Anterior cingulate cortex (tissue), 58 donors: ENCODE results near the gene RBM47.
A peak's percentile ranks its signal among the peaks of the same experiment; 100 is the strongest.
"Not testable (repeated sequence)": the region's sequence is repeated elsewhere in the genome, so short reads cannot be mapped to it uniquely, and the experiment has no call there.

Experiments used
- DNase-seq, 58 donors: peaks; one replicate each; lab custom pipeline; 2025; lab: John Stamatoyannopoulos, UW

Gene RBM47

DNA sequence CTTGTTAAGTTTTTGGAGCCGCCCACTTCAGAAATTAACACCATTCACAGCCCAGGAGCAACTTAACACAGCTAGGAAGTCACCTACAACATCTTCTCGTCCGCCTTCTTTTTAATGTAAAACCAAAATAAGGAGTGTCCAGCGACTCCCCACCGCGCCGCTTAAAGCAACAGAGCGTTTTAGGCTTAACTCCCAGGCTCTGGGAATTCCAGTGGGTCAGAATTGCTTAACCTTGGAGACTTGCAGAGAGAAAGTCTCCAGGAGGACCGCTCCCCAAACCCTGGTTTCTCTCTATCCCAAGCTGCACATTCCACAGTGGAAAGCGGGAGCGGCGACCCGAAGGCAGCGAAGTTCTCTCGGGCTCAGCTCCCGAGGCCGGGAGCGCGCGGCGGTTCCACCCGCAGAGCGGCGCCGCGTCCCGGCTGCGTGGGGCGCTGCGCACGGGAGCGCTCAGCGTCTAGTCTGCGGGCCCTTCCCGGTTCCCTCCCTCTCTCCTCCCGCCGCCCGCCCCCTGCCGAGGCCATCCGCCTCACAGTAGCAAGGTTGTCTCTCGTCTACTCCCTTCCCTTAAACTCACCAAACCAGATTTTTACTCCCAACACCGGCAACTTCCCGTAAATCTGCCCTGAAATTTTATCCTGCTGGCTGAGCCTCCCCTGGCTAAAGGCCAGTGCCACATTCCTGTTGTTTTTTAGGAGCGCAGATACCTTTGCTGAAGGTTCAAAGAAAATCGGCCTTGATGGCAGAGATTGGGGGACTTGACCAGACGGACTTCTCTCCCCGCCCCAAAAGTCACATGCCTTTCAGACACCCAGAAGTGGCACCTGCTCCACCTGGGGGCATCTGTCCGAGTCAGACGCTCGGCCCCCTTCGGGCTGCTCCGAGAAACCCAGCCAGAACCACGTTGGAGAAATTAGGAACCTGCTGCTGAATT lies at the start of gene RBM47:
Gene RBM47, minus strand, starts transcription at position 464 of the 934 bp plus-strand sequence. CDS start 190,971 bp downstream, outside the sequence.
- peak in 35 of 58 donors; percentile 1 to 45 (median 12) for DNase-seq

DNA sequence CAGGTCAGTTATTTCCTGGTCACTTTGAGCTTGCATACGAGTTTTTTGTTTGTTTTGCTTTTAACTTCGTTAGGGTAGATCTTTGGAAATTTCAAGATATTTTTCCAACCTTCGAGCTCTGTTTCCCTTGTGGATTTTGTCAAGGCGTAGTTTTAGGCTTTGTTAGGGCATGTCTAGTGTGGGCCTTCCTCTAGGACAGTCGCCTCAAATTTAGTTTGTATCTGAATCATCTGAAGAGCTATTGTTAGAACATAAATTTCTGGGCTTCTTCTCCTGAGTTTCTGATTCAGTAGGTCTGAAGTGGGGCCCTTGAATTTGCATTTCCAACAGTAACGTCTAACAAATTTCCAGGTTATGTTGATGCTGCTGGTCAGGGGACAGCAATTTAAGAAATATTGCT lies 48.8 kb upstream of the RBM47 start:
- no peak for DNase-seq

DNA sequence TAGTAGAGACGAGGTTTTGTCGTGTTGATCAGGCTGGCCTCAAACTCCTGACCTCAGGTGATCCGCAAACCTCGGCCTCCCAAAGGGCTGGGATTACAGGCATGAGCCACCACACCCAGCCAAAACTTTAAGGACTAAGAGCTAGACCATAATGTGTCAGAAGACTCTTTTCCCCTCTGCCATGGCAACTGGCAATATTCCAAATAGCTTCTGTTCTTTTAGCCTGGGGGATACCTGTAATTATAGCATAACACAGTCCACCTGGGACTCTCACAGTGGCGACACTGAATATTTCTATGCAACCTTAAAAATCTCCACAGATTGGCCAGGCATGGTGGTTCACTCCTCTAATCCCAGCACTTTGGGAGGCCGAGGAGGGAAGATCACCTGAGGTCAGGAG lies 45.5 kb upstream of the RBM47 start:
- DNase-seq, result no peak

DNA sequence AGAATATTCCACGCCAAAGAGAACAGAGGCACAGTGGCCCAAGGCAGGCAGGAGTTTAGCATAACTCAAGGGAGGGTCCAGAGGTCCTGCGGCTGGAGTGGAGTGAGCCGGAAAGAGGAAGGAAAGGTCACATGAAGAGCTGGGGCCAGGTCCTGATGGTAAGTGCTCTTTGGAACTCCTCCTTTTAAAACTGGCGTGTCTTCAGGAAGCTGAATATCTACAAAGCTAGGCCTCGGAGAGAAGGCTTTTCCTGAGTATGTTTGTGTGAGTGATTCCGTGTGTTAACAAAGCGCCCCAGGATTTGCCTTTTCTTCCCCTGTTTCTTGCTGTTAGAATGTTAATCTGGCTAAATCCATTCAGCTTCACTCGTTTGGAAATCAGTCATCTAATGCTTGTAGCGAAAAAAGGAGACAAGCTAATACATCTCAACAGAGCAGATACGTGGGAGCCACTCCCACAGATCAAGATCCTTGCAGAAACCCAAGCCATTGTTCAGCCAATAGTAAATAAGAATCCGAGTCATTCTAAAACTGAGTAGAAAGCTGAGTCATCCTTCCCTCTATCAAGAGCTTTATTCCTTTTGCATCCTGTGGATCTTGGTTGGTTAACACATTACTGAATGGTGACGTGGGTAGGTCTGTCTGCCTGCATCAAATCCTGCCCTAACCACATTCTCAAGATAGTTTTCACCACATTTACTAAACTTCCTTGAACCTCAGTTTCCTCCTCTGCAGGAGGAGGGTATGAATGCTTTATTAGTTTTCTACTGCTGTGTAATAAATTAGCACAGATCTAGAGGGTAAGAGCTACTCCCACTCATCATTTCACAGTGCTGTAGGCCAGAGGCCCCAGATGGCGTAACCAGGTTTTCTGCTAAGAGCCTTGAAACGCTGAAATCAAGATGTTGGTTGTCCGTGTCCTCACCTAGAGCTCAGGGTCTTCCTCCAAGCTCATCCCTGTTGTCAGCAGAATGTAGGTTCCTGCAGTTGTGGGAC lies 43.2 kb upstream of the RBM47 start:
- DNase-seq, result peak in 3 of 58 donors; percentile 1 to 11 (median 7)

DNA sequence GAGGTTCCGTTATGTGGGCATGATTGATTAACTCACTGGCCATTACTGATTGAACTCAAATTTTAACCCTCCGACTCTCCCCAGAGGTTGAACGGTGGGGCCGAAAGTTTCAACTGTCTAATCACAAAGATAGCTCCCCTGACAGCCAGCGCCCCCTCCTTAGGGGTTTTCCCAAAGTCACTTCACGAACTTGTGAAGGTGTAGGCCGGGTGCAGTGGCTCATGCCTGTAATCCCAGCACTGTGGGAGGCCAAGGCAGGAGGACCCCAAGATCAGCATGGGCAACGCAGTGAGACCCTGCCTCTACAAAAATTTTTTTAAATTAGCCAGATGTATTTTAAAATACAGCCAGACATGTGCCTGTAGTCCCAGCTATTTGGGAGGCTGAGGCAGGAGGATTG lies 39.8 kb upstream of the RBM47 start:
- no peak for DNase-seq

DNA sequence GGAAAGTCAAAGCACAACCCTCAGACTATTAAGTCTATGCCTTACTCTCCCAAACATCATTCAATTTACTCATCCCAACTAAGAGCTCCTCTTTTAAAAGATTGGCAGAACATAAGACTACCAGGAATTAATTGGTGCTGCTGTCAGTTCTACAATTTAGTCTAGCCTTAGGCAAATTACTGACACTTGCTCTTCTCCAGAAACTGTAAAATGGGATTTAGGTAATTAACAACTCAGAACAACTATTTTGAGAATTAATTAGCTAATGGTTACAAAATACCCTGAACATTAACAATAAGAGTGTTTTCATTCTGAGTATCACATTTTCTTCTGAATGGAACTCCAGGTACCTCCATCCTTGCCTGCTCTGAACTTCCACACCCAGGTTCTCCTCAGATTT lies 36.2 kb upstream of the RBM47 start:
- DNase-seq, result no peak

DNA sequence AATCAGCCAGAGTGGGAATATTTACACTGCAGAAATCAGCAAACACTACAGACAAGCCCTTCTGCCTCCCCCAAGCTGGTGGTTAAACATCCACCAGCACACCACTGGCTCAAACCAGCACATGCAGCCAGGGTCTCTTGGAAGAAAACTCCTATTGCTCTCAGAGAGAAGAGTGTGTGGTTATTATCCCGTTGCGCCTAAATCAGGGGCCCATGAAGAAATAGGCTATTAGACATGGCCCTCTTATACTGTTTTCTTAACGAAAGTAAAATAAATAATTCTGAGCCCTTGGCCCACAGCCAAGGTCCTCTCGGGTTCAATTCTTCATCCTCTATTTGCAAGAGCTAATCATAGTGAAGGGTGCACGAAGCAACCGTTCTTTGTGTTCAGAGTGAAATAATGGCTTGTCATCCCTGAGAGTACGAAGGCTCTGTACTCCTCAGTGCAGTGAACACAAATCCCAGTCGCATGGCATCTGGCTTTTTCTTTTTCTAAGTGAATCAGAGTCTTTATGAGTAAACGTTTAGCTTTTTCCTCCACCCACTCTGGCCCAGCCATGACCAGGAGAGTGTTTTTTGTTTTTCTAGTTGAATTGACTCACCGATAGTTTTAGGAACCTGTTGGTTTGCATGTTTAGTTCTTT lies 33.4 kb upstream of the RBM47 start:
- DNase-seq, result peak in 2 of 58 donors; percentile 10 to 17

DNA sequence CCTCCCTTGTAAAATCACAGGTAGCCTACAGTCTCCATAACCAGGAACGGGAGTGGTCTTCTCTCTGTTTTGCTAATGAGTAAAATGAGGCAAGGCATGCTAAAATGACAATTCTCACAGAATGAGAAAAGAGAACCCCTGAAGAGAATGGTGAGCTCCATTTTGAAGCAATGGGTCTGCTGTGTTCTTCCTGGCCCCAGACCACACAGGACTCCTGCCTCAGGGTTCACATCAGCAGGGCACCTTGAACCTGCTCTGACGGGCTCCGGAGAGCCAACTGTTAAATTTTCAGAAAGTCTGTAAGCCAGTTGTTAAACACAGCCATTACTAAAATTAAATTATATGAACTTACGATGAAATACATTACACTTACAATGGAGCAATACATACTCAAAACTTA lies 32.1 kb upstream of the RBM47 start:
- no peak for DNase-seq

DNA sequence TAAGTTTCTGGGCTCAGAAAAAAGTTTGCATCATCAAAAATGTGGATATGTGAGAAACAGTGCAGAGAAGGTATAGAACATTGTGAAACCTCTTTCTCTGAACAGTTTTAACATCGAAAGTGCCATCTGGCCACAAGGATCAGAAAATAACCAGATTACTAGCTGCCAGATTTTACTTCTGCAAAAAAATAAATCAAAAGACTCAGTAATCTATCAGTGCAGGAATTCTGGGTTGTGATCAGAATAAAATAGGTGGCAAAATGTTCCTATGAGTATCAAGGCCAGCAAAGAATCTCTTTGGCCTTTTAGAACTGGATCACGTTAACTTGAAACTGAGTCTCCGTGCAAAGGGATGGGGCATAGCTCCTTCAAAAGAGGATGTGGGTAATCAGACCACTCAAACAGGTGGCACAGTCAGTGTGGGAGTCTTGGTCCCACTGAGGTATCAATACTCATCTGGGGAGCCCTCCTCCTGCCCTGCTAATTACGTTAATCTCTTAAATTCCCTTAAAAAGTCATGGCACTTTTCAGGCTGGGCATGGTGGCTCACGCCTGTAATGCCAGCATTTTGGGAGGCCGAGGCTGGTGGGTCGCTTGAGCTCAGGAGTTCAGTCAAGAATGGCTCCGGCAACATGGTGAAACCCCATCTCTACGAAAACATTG lies 26.7 kb upstream of the RBM47 start:
- no peak for DNase-seq

DNA sequence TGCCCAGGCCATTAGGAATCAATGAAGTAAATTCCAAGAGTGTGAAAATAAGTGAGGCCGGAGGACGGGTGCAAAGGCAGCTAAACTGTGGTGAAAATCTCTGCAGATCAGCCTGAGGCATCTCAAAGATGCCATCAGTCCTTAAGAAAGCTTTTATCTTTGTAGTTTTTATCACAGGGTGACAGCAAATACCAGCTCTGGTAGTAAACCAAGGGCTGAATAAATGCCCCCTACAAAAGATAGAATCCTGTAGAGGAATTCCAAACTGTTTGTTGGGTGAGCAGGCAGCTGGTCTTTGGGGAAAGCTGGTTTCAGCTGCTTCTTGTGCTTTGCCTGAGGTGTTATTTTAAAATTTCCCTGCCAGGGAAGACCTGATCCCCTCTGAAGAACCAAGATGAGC lies 21.6 kb upstream of the RBM47 start:
- DNase-seq, result no peak

DNA sequence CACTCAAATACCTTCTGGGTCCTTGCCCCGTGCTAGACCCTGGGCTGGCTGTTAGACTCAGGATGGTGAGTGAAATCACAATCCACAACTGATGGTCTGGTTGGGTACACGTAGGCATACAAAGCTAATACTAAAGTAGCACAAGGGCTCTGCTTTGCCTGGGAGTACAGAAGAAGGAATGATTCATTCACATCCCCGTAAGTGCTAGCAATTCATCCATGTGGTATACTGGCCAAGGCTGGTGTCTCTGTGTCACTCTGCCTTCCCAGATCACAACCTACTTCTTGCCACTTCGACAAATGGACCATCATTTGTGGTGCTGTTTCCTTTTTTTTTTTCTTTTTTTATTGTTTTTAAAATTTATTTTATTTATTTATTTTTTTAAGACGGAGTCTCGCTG lies 19.7 kb upstream of the RBM47 start:
- DNase-seq, result no peak

DNA sequence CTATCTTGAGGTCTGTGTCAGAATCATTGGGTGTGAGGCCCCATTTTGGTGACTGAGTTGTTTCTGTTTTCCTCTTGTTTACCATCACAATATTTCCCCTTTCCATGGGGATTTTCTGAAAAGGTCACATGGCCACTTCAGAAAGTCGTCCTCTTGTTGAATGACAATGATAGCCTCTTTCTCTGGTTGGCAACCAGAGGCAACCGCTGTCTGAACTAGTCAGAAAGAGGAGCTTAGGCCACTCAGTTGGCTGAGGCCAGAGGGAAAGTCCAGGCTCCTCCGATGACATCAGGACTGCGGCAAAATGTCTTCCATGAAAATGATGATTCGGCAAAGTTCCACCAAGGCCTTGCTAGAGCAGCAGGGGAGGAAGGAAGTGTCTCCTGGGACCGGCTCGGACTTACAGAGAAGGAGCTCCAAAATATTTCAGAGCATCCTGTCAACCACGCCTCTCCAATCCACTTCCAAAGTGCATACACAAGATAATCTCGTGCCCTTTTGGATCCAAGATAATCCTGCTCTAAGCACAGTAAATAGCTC lies 19.1 kb upstream of the RBM47 start:
- no peak for DNase-seq

DNA sequence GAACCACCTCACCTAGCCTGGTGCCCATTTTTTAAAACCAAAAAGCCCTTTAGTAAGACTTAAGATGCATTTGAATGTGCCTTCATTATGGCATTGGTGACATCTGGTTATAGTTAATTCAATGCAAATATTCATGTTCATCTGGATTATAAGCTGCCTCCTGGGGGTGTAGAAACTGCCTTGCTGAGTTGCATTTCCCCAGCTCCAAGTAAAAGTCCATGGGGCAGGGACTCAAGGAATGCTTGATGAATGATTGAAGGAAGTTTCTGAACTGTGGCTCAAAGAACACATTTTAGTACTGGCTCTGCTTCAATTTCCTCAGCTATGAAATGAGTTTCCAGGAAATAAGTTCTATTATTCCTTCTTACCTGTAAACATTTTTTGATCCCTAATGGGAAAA lies 18.5 kb upstream of the RBM47 start:
- DNase-seq, result no peak

DNA sequence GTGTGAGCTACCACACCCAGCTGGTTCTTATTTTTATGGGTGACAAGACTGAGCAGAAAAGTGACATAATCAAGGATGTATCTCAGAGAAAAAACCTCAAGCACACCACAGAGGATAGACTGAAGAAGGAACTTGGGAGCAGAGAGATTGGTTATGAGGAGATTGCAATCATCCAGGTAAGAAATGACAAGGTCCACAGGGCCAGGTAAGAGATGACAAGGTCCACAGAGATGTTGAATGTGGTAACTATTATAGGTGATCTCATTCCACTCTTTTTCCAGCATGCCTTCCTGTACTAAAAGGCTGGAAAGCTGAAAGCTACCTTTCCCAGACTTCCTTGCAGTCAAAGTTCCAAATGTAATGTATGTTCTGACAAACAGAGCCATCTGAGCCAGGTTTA lies 15.9 kb upstream of the RBM47 start:
- DNase-seq, result no peak

DNA sequence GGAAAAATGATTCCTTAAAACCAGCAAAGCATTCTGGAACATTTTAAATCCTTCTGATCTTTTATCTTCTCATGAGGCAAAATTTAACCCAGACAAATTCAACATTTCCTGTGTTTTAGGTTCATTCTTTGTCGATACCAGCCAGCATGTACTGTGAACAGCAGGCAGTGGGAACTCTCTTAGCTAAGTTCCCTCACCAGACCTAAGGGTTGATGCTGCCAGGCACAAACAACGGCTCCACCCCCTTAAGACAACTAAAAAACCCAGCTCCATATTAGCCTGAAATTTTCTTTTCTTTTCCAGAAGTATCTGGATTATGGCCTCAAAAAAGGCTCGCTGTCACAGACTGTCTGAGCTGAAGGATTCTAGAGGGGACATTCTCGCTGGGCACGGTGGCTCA lies 2.4 kb upstream of the RBM47 start:
- DNase-seq, result no peak

DNA sequence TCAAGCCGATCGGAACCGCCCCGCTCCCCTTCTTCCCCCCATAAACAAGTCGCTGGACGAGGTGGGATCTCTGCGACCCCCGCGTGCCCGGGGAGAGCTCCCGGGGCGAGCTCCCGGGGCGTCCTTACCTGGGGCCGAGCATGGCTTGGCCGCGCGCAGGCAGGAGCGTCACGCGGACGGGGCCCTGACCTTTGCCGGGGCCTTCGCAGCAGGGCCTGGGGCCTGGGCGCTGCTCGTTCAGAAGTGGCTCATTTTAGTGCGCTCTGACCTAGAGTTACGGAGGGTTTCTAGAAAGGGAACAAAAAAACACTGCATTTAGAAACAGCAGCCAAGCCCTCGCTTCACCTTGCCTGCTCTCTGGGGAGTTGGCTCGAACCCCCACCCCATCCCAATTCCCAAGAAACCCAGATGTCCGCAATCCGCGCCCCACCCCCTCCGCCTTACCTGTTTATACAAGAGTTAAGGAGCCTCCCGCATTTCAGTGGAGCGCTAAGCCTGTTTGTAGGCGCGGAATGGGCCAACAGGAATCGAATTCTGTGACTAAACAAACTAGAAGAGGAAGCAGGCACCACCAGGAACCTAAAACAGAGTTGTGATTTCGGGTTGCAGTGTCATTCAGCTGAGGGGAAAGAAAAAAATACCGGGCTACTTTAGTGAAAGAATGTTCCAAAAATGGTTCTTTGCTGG lies 814 bp upstream of the RBM47 start:
- DNase-seq, result peak in 10 of 58 donors; percentile 0 to 30 (median 6)

DNA sequence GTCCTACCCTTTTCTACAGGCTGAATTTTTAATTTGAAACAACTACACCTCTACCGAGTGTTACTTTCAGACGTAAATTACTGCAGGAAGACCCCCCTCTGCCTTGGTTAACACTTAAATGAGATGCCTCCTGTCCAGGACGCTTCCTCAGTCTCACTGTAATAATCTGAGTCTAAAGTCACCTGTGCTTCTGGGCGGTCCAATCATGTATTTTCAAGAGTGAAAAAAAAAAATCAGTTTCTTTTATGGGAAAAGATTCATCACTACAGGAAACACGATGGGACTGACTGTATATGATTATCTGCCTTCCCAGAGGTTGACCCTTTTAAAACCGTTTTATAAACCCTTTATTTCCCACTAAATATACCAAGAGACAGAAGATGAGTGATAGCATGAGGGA lies 776 bp downstream of the RBM47 start:
- DNase-seq, result no peak

DNA sequence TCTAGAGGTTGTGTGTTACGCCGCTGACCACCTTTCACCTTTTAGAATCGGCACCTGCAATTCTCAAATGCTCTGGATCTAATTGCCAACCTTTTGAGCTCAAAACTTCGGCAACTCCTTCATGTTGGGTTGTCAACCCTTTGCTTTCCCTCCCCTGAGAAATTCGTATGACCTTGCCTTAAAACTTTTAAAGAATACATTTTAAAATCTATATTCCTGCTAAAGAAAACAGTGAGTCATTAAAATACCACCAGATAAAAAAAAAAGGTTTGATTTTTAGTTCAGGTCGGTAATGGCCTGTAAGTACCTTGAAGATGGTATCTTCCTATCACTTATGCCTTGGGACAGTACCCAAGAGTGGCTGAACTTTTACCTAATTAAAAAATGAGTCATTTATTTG lies 1.3 kb downstream of the RBM47 start:
- not testable (repeated sequence) for DNase-seq

DNA sequence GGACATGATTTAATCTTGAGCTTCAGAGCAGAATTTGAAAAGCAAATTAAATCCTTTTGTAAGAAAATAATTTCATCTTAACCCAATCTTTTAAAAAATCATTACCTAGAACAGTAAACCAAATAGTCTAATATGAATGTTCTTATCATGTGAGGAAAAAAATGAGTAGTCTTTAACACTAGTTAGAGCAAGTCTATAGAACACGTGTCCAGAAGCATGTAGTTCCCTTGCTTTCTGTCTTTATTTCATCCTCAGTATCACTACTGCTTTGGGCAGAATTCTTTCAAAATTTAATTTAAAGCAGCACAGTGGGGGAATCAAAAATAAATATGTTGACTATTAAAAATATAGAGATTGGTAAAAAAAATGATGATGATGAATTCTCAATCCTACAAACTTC lies 2.1 kb downstream of the RBM47 start:
- no peak for DNase-seq
